ENCODE data around the gene POP4.

GRCh38 chr19:29634002-29634401 is 27.9 kb downstream of the POP4 start:
- TF ChIP-seq, protein P1, sequence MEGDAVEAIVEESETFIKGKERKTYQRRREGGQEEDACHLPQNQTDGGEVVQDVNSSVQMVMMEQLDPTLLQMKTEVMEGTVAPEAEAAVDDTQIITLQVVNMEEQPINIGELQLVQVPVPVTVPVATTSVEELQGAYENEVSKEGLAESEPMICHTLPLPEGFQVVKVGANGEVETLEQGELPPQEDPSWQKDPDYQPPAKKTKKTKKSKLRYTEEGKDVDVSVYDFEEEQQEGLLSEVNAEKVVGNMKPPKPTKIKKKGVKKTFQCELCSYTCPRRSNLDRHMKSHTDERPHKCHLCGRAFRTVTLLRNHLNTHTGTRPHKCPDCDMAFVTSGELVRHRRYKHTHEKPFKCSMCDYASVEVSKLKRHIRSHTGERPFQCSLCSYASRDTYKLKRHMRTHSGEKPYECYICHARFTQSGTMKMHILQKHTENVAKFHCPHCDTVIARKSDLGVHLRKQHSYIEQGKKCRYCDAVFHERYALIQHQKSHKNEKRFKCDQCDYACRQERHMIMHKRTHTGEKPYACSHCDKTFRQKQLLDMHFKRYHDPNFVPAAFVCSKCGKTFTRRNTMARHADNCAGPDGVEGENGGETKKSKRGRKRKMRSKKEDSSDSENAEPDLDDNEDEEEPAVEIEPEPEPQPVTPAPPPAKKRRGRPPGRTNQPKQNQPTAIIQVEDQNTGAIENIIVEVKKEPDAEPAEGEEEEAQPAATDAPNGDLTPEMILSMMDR (IDR thresholded peaks at IDR 0.05) = no peak
- TF ChIP-seq POLR2A (IDR thresholded peaks at IDR 0.05) = no peak
- TF ChIP-seq POLR2AphosphoS5 (IDR thresholded peaks at IDR 0.05) = no peak
